Type B pancreatic cell (in vitro differentiated cells): ENCODE data around the gene CFLAR. TPM values are rescaled to one million over a fixed set of nuclear protein-coding genes. Genes with fewer than 3 reads are reported as not detected.

ENCODE experiments used
- DNase-seq: peaks from one replicate; pipeline ENCODE4 v3.0.0; 2021; ENCODE audit warnings: mixed read lengths; ENCODE audit not compliant: unreplicated experiment; ENCODE audit errors: extremely low spot score
- H3K27ac Mint-ChIP-seq: 2 replicates; pipeline ENCODE4 v1.8.0; 2021; ENCODE audit warnings: mild to moderate bottlenecking, mixed read lengths
- H3K27me3 Mint-ChIP-seq: 2 replicates; pipeline ENCODE4 v1.8.0; 2021; ENCODE audit warnings: mixed read lengths
- H3K36me3 Mint-ChIP-seq: 2 replicates; pipeline ENCODE4 v1.8.0; 2021; ENCODE audit warnings: mixed read lengths
- H3K4me1 Mint-ChIP-seq: one replicate; pipeline ENCODE4 v1.8.0; 2021; ENCODE audit warnings: mixed read lengths; ENCODE audit not compliant: unreplicated experiment
- H3K4me3 Mint-ChIP-seq: 2 replicates; pipeline ENCODE4 v1.8.0; 2021; ENCODE audit warnings: mild to moderate bottlenecking, mixed read lengths
- H3K9me3 Mint-ChIP-seq: 2 replicates; pipeline ENCODE4 v1.8.0; 2021; ENCODE audit warnings: mixed read lengths
- total RNA-seq: library from RNA; stranded (reverse); gene quantifications from 2 replicates; pipeline ENCODE4 v1.2.1, GENCODE V29; 2021; ENCODE audit warnings: low replicate concordance
- TF ChIP-seq, protein P1 (sequence below): fragments of 200-600 bp; sonication (generic); conservative IDR thresholded peaks from 2 replicates; pipeline ENCODE4 v1.5.0; 2021; ENCODE audit warnings: antibody characterized with exemption, mild to moderate bottlenecking

Gene CFLAR
- total RNA-seq, 1 donor from 2014 or later = 26.5 TPM

DNA sequence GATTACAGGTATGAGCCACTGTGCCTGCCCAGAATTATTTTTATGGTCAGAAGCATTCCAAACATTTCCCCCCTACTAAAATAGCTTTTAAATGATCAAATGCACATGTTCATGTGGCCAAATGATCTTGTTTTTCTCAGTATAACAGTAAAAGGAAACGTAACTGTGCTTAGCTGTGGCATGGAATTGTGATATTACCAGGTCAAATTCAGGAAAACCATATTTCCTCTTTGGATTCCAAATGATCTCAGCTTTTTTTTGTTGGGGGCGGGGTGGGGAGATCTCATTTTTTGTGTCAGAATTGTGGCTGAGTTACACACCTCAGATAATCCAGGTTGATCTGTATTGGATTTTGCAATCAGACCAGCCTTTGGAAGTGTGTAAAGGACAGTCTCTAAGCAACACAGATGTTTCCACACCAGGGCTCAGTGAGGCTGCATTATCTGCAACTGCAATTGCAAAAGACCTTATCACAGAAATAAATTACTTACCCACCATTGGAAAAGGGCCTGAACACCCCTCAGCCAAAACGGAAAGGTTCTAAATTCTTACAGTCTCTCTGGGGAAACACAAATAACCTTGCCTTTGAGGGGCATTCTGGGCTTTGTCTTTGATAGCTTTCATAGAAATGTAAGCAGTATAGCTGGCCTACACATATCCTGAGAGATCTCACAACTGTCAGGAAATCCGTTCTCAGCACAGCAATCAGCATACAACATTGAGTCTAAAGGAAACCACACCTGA lies 75.3 kb downstream of the CFLAR start:
- Mint-ChIP-seq H3K9me3 (peaks cover 9% of the 10 kb centered on the region), H3K27me3 (no peaks in the 10 kb centered on the region), H3K4me1 (peaks cover 21% of the 10 kb centered on the region), H3K27ac (no peak overlapping the region), H3K36me3 (no peaks in the 10 kb centered on the region), H3K4me3 (no peak overlapping the region)
- TF ChIP-seq, protein P1, sequence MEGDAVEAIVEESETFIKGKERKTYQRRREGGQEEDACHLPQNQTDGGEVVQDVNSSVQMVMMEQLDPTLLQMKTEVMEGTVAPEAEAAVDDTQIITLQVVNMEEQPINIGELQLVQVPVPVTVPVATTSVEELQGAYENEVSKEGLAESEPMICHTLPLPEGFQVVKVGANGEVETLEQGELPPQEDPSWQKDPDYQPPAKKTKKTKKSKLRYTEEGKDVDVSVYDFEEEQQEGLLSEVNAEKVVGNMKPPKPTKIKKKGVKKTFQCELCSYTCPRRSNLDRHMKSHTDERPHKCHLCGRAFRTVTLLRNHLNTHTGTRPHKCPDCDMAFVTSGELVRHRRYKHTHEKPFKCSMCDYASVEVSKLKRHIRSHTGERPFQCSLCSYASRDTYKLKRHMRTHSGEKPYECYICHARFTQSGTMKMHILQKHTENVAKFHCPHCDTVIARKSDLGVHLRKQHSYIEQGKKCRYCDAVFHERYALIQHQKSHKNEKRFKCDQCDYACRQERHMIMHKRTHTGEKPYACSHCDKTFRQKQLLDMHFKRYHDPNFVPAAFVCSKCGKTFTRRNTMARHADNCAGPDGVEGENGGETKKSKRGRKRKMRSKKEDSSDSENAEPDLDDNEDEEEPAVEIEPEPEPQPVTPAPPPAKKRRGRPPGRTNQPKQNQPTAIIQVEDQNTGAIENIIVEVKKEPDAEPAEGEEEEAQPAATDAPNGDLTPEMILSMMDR = no peak
- DNase-seq = no peak

DNA sequence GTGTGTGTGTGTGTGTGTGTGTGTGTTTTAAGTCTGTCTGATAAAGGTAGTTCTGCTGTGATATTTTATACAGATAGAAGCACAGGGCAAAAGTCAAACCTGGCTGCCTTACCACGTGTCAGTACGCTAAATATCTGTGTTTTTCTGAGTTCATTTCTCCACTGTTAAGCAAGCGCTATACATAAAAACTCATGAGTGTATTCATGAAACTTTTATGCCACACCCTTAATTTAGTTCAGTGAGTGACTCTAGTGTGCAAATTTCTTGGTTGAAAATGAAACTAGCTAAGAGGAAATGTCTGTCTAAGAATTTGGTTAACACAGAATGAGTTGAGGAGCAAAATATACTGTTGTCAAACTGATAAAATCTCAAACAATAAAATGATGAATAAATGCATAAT lies 78.1 kb downstream of the CFLAR start:
- no peak for DNase-seq
- H3K27ac Mint-ChIP-seq = no peak overlapping the region
- peaks cover 15% of the 10 kb centered on the region for H3K4me1 Mint-ChIP-seq
- H3K27me3 Mint-ChIP-seq = no peaks in the 10 kb centered on the region
- TF ChIP-seq, protein P1 = no peak
- H3K4me3 Mint-ChIP-seq = no peak overlapping the region
- H3K36me3 Mint-ChIP-seq = no peaks in the 10 kb centered on the region
- no peaks in the 10 kb centered on the region for H3K9me3 Mint-ChIP-seq

- Mint-ChIP-seq H3K27me3 (no peaks in the 10 kb centered on the region), H3K27ac (no peak overlapping the region), H3K4me3 (no peak overlapping the region)
These were observed 79.4 kb downstream of the CFLAR start for GRCh38 chr2:201195331-201195730.

GRCh38 chr2:201196003-201196402 lies 80.0 kb downstream of the CFLAR start:
- Mint-ChIP-seq H3K9me3 (no peaks in the 10 kb centered on the region), H3K4me3 (no peak overlapping the region), H3K27ac (no peak overlapping the region), H3K4me1 (peaks cover 14% of the 10 kb centered on the region), H3K36me3 (no peaks in the 10 kb centered on the region), H3K27me3 (no peaks in the 10 kb centered on the region)
- TF ChIP-seq, protein P1 = no peak
- no peak for DNase-seq

More at GRCh38 chr2:201195331-201195730, 79.4 kb downstream of the CFLAR start:
- TF ChIP-seq, protein P1 = no peak
- no peaks in the 10 kb centered on the region for H3K9me3 Mint-ChIP-seq
- DNase-seq = no peak
- no peaks in the 10 kb centered on the region for H3K36me3 Mint-ChIP-seq
- peaks cover 15% of the 10 kb centered on the region for H3K4me1 Mint-ChIP-seq

- Mint-ChIP-seq H3K27me3 (no peaks in the 10 kb centered on the region), H3K36me3 (no peaks in the 10 kb centered on the region), H3K9me3 (no peaks in the 10 kb centered on the region), H3K4me3 (no peak overlapping the region), H3K4me1 (peaks cover 7% of the 10 kb centered on the region), H3K27ac (no peak overlapping the region)
- TF ChIP-seq, protein P1 = no peak
- DNase-seq = no peak
These were observed 80.8 kb downstream of the CFLAR start for GRCh38 chr2:201196803-201197202.
